HepG2 (cell line): Measurements from ENCODE around the gene CD9. TPM values are rescaled to one million over a fixed set of nuclear protein-coding genes. Genes with fewer than 3 reads are reported as not detected.

ENCODE experiments used
- ATAC-seq: fragments of 200-7000 bp; cut with Tn5 transposase; 3 replicates; pipeline ENCODE4 v1.9.1; 2020; ENCODE audit warnings: mild to moderate bottlenecking, moderate library complexity
- BruUV-seq: library from RNA; stranded (reverse); fragments of 400-500 nt; replicated peaks from 2 replicates; lab custom pipeline; 2021; lab: Mats Ljungman, UMichigan
- CTCF ChIA-PET: fragments of 300-600 bp; formaldehyde crosslinking; extraction: SDS; loops from one replicate; lab custom pipeline; 2021; ENCODE audit warnings: low total read pairs, inconsistent platforms, low intra/inter-chr PET ratio; lab: Yijun Ruan, JAX
- POLR2A ChIA-PET: fragments of 350-600 bp; sonication (Branson Sonifier 250); formaldehyde crosslinking; loops from one replicate; lab custom pipeline; 2020; ENCODE audit warnings: antibody characterized with exemption, inconsistent platforms; lab: Yijun Ruan, JAX
- DNase-seq: peaks from one replicate; pipeline ENCODE4 v3.0.0-alpha.2; 2015; ENCODE audit warnings: low spot score
- FAIRE-seq: peaks from 3 replicates; lab custom pipeline; 2011; peaks lifted over from hg19 to GRCh38; lab: Jason Lieb, UNC
- H2AFZ ChIP-seq: one replicate; pipeline ENCODE4 v1.6.1; 2011; ENCODE audit warnings: low read length, inconsistent platforms
- H3K27ac ChIP-seq: fragments of 300-600 bp; 3 replicates; pipeline ENCODE4 v1.8.0; 2011; ENCODE audit warnings: mixed run types, mild to moderate bottlenecking, mixed read lengths, low read length, inconsistent platforms; ENCODE audit not compliant: insufficient read depth; ENCODE audit errors: extremely low read length
- H3K27me3 ChIP-seq, 2 experiments: fragments of 200-600 bp in 1 of 2; 2 replicates in 1 of 2; 3 replicates in 1 of 2; pipeline versions ENCODE4 v1.6.0 to v1.8.0; 2011; ENCODE audit warnings: low read length in 2 of 2, mild to moderate bottlenecking in 2 of 2, moderate library complexity in 2 of 2, inconsistent platforms in 1 of 2; ENCODE audit not compliant: insufficient read depth in 2 of 2, control insufficient read depth in 1 of 2
- H3K36me3 ChIP-seq, 2 experiments: fragments of 200-600 bp in 1 of 2; replicated peaks in 1 of 2; 2 replicates in 1 of 2; 3 replicates in 1 of 2; pipeline versions ENCODE4 v1.5.1 to v1.8.0; 2011; ENCODE audit warnings: low read length in 2 of 2, inconsistent platforms in 1 of 2; ENCODE audit not compliant: insufficient read depth in 2 of 2, control insufficient read depth in 1 of 2
- H3K4me1 ChIP-seq: 2 replicates; pipeline ENCODE4 v1.5.1; 2012; ENCODE audit warnings: low read length, inconsistent platforms; ENCODE audit not compliant: insufficient read depth
- H3K4me2 ChIP-seq: 2 replicates; pipeline ENCODE4 v1.6.0; 2011; ENCODE audit warnings: low read depth, low read length, inconsistent platforms
- H3K4me3 ChIP-seq, 3 experiments: fragments of 200-600 bp in 1 of 3; sonication (generic), shearing (Covaris generic) in 1 of 3; replicated peaks in 1 of 3; 2 replicates each; pipeline ENCODE4 v1.5.1; 2011 to 2016; ENCODE audit warnings: low read length in 3 of 3, inconsistent platforms in 2 of 3, low read depth in 2 of 3, mild to moderate bottlenecking in 2 of 3, control low read depth in 1 of 3, mixed read lengths in 1 of 3; ENCODE audit not compliant: insufficient read depth in 1 of 3
- H3K79me2 ChIP-seq: one replicate; pipeline ENCODE4 v1.6.1; 2011; ENCODE audit warnings: low read length, inconsistent platforms; ENCODE audit not compliant: insufficient read depth
- H3K9ac ChIP-seq: 2 replicates; pipeline ENCODE4 v1.6.0; 2011; ENCODE audit warnings: mild to moderate bottlenecking, low read depth, low read length, inconsistent platforms; ENCODE audit not compliant: insufficient read depth
- H3K9me3 ChIP-seq: 2 replicates; pipeline ENCODE4 v1.5.1; 2012; ENCODE audit warnings: mild to moderate bottlenecking, low read length
- H4K20me1 ChIP-seq: 2 replicates; pipeline ENCODE4 v1.6.0; 2011; ENCODE audit warnings: inconsistent platforms, mild to moderate bottlenecking, low read length, moderate library complexity; ENCODE audit not compliant: insufficient read depth
- CSRNP1 ChIP-seq: sonication (generic); formaldehyde crosslinking; IDR thresholded peaks from 2 replicates; pipeline ENCODE4 v1.8.1; 2023; ENCODE audit warnings: mild to moderate bottlenecking, missing genetic modification reagents
- DR1 ChIP-seq: sonication (generic); formaldehyde crosslinking; IDR thresholded peaks from 2 replicates; pipeline ENCODE4 v1.8.0; 2021; ENCODE audit warnings: mild to moderate bottlenecking, missing genetic modification reagents, inconsistent platforms
- FOXA3 ChIP-seq: IDR thresholded peaks from 2 replicates; pipeline ENCODE4 v1.6.1; 2016; ENCODE audit warnings: missing genetic modification reagents, missing compliant biosample characterization
- HNRNPH1 ChIP-seq: fragments of 200-400 bp; formaldehyde crosslinking; optimal IDR thresholded peaks from 2 replicates; pipeline ENCODE3; 2017; ENCODE audit warnings: mild to moderate bottlenecking, low read depth, low read length
- ISX ChIP-seq: sonication (generic); formaldehyde crosslinking; conservative IDR thresholded peaks from 2 replicates; pipeline ENCODE4 v1.5.0; 2020; ENCODE audit warnings: missing genetic modification reagents
- NFIC ChIP-seq: IDR thresholded peaks from 2 replicates; pipeline ENCODE4 v1.6.1; 2012; ENCODE audit warnings: mild to moderate bottlenecking, low read length, inconsistent platforms
- PTBP1 ChIP-seq: fragments of 200-400 bp; formaldehyde crosslinking; IDR thresholded peaks from 2 replicates; pipeline ENCODE4 v1.6.1; 2018; ENCODE audit warnings: low read length, low read depth; ENCODE audit not compliant: poor library complexity, severe bottlenecking
- SNAPC5 ChIP-seq: sonication (generic); formaldehyde crosslinking; IDR thresholded peaks from 2 replicates; pipeline ENCODE4 v1.8.1; 2023; ENCODE audit warnings: mild to moderate bottlenecking, missing genetic modification reagents, borderline replicate concordance
- SP5 ChIP-seq: IDR thresholded peaks from 2 replicates; pipeline ENCODE4 v1.6.1; 2016; ENCODE audit warnings: low read depth, borderline replicate concordance
- ZBTB46 ChIP-seq: sonication (generic); formaldehyde crosslinking; IDR thresholded peaks from 2 replicates; pipeline ENCODE4 v1.4.0; 2020; ENCODE audit warnings: mild to moderate bottlenecking, missing genetic modification reagents, borderline replicate concordance
- ZNF331 ChIP-seq: sonication (generic); formaldehyde crosslinking; IDR thresholded peaks from 2 replicates; pipeline ENCODE4 v1.4.0; 2020; ENCODE audit warnings: missing genetic modification reagents
- ZNF562 ChIP-seq: sonication (generic); formaldehyde crosslinking; IDR thresholded peaks from 2 replicates; pipeline ENCODE4 v1.8.0; 2022; ENCODE audit warnings: missing genetic modification reagents, borderline replicate concordance
- ZNF781 ChIP-seq: sonication (generic); formaldehyde crosslinking; IDR thresholded peaks from 2 replicates; pipeline ENCODE4 v1.5.1; 2020; ENCODE audit warnings: borderline replicate concordance, mild to moderate bottlenecking, missing genetic modification reagents; ENCODE audit errors: not compliant biosample characterization
- ZNF879 ChIP-seq: sonication (generic); formaldehyde crosslinking; IDR thresholded peaks from 2 replicates; pipeline ENCODE4 v1.8.1; 2023; ENCODE audit warnings: missing genetic modification reagents
- WGBS: methylation state at CpG from one replicate; pipeline ENCODE4 v1.1.6; 2017; ENCODE audit warnings: low lambda C conversion rate; 5-methylcytosine and 5-hydroxymethylcytosine counted together
- in situ Hi-C: cut with HindIII; loops from 2 replicates; pipeline ENCODE4 v1.10.0; 2017; ENCODE audit warnings: low pct_unique_long_range_greater_than_20kb; ENCODE audit not compliant: extremely low pct_ligation_motif_present
- intact Hi-C: fragments of 100-400 bp; cut with micrococcal nuclease; formaldehyde crosslinking; loops from one replicate; pipeline ENCODE4 v1.10.0; 2022; ENCODE audit not compliant: unreplicated experiment
- polyA plus RNA-seq, 8 experiments: library from polyadenylated mRNA; depleted of rRNA in 3 of 8; stranded (reverse) in 7 of 8; unstranded in 1 of 8; fragments of >200 nt; fragmentation: Illumina TruSeq in 4 of 8; extraction: Trizol in 4 of 8; gene quantifications; 2 replicates each; pipeline versions ENCODE4 v1.2.1 to v1.2.3, GENCODE V29; 2011 to 2016; ENCODE audit warnings: low read depth in 4 of 8, missing spikeins in 1 of 8, mixed read lengths in 1 of 8; ENCODE audit not compliant: insufficient read depth in 1 of 8
- total RNA-seq, 5 experiments: library from RNA; depleted of rRNA; stranded (reverse); fragments of >200 nt; fragmentation: Illumina TruSeq; extraction: Trizol; gene quantifications; 2 replicates each; pipeline ENCODE4 v1.2.3, GENCODE V29; 2016; ENCODE audit warnings: low read depth in 1 of 5

The CD9 gene
- total and polyA plus RNA-seq, 2 of the 13 experiments (the other 11 are each of a cell fraction or from before 2014, with no cell fraction given), result 5.8 to 38.3 TPM

- Histone ChIP-seq H4K20me1 (no peaks in the 10 kb centered on the region), H3K27ac (no peak overlapping the region), H3K79me2 (no peaks in the 10 kb centered on the region), H3K9me3 (no peaks in the 10 kb centered on the region), H3K4me3 (no peak overlapping the region), H3K4me2 (no peak overlapping the region), H2AFZ (no peak overlapping the region), H3K4me1 (peaks cover 26% of the 10 kb centered on the region), H3K36me3 (no peaks in the 10 kb centered on the region), H3K27me3 (peaks cover under 1% of the 10 kb centered on the region in 2 experiments; a peak in 3 of 5 replicates), H3K9ac (no peak overlapping the region)
- no peak for DNase-seq
- no peak for ATAC-seq
- ChIA-PET POLR2A (interaction anchor here (2.9 to 3.4 kb wide), 2 partner anchors 10 to 87 kb away, joined by 8 to 17 read pairs; no protein-coding TSS in a partner anchor), CTCF (interaction anchor here (1.3 kb wide), 1 partner anchor 92 kb away, joined by 5 read pairs; no protein-coding TSS in a partner anchor)
- TF ChIP-seq ZBTB46 (CRISPR knock-in tag), result no peak
- TF ChIP-seq SNAPC5 (CRISPR knock-in tag), result no peak
- no peak for TF ChIP-seq SP5
- no peak for TF ChIP-seq ZNF879
- no peak for TF ChIP-seq FOXA3 (CRISPR knock-in tag)
- no peak for TF ChIP-seq NFIC
- no peak for TF ChIP-seq ZNF331 (CRISPR knock-in tag)
- no peak for TF ChIP-seq CSRNP1 (CRISPR knock-in tag)
- TF ChIP-seq ZNF562 (CRISPR knock-in tag), result no peak
- TF ChIP-seq DR1 (CRISPR knock-in tag), result no peak
- TF ChIP-seq HNRNPH1, result no peak
- no peak for TF ChIP-seq ISX
- TF ChIP-seq PTBP1, result no peak
- no peak for TF ChIP-seq ZNF781 (CRISPR knock-in tag)
- FAIRE-seq, result no peak
- intact Hi-C loops, result no loop called here
- in situ Hi-C loops, result no loop called here
- no TSS peak for BruUV-seq
- 80% methylated on average over 13 of the region's 13 CpGs for WGBS
Observed at GRCh38 chr12:6192604-6193380, 7.4 kb upstream of the CD9 start.
